NCI-H446 (cell line): Measurements from ENCODE around the gene KLF1.
"Not testable (repeated sequence)": the region's sequence is repeated elsewhere in the genome, so short reads cannot be mapped to it uniquely, and the experiment has no call there.

Source experiments
- DNase-seq, 2 experiments: peaks; one replicate each; lab custom pipeline; 2025; lab: John Stamatoyannopoulos, UW

Gene KLF1

GRCh38 chr19:12867120-12868099 lies 19.6 kb downstream of the KLF1 start:
- no peak for DNase-seq

- DNase-seq: no peak
These were observed 20.4 kb downstream of the KLF1 start for GRCh38 chr19:12866416-12867119.

GRCh38 chr19:12865746-12866415 lies 21.1 kb downstream of the KLF1 start:
- DNase-seq: no peak

GRCh38 chr19:12864721-12865715 lies 22.0 kb downstream of the KLF1 start:
- no peak for DNase-seq

- DNase-seq: no peak
These were observed 22.9 kb downstream of the KLF1 start for GRCh38 chr19:12864143-12864542.

- DNase-seq: no peak
These were observed 27.5 kb downstream of the KLF1 start for GRCh38 chr19:12859546-12859945.

- DNase-seq: no peak
These were observed 28.7 kb downstream of the KLF1 start for GRCh38 chr19:12858041-12858928.

- DNase-seq: no peak
These were observed 30.3 kb downstream of the KLF1 start for GRCh38 chr19:12856653-12857052.

GRCh38 chr19:12847159-12848139 lies 39.6 kb downstream of the KLF1 start:
- no peak for DNase-seq

- DNase-seq: not testable (repeated sequence)
These were observed 40.4 kb downstream of the KLF1 start for GRCh38 chr19:12846613-12847012.

- no peak for DNase-seq
These were observed 42.8 kb downstream of the KLF1 start for GRCh38 chr19:12843999-12844732.

GRCh38 chr19:12843328-12843727 lies 43.7 kb downstream of the KLF1 start:
- DNase-seq: no peak

GRCh38 chr19:12842511-12842910 lies 44.5 kb downstream of the KLF1 start:
- DNase-seq: no peak

GRCh38 chr19:12841094-12841493 lies 45.9 kb downstream of the KLF1 start:
- DNase-seq: no peak

GRCh38 chr19:12840091-12841079 lies 46.6 kb downstream of the KLF1 start:
- DNase-seq: peak in 1 of 2 experiments; percentile 39

- no peak for DNase-seq
These were observed 47.9 kb downstream of the KLF1 start for GRCh38 chr19:12838886-12839756.
